ENCODE results near the gene GLRX.

Gene GLRX

GRCh38 chr5:95800553-95800952, 22.0 kb downstream of the GLRX start:
- no peak overlapping the region for H3K4me3 ChIP-seq (replicated peaks; ENCODE audit: low read depth, low read length)
- DNase-seq (ENCODE audit: extremely low read depth, low read depth), result no peak
- no peak for TF ChIP-seq CTCF (IDR thresholded peaks at IDR 0.05; ENCODE audit: low read depth, low read length, missing control alignments)

GRCh38 chr5:95799191-95799835, 23.2 kb downstream of the GLRX start:
- DNase-seq (ENCODE audit: extremely low read depth, low read depth), result no peak
- no peak overlapping the region for H3K4me3 ChIP-seq (replicated peaks; ENCODE audit: low read depth, low read length)
- TF ChIP-seq CTCF (IDR thresholded peaks at IDR 0.05; ENCODE audit: low read depth, low read length, missing control alignments), result no peak

- no peak for DNase-seq (ENCODE audit: extremely low read depth, low read depth)
- no peak overlapping the region for H3K4me3 ChIP-seq (replicated peaks; ENCODE audit: low read depth, low read length)
- TF ChIP-seq CTCF (IDR thresholded peaks at IDR 0.05; ENCODE audit: low read depth, low read length, missing control alignments), result no peak
These were observed 24.0 kb downstream of the GLRX start for GRCh38 chr5:95798545-95798944.

GRCh38 chr5:95798048-95798447, 24.5 kb downstream of the GLRX start:
- TF ChIP-seq CTCF (IDR thresholded peaks at IDR 0.05; ENCODE audit: low read depth, low read length, missing control alignments), result no peak
- DNase-seq (ENCODE audit: extremely low read depth, low read depth), result no peak
- H3K4me3 ChIP-seq (replicated peaks; ENCODE audit: low read depth, low read length), result no peak overlapping the region

- no peak for TF ChIP-seq CTCF (IDR thresholded peaks at IDR 0.05; ENCODE audit: low read depth, low read length, missing control alignments)
- H3K4me3 ChIP-seq (replicated peaks; ENCODE audit: low read depth, low read length), result no peak overlapping the region
- DNase-seq (ENCODE audit: extremely low read depth, low read depth), result no peak
These were observed 25.2 kb downstream of the GLRX start for GRCh38 chr5:95797301-95797700.

- no peak for TF ChIP-seq CTCF (IDR thresholded peaks at IDR 0.05; ENCODE audit: low read depth, low read length, missing control alignments)
- no peak for DNase-seq (ENCODE audit: extremely low read depth, low read depth)
- no peak overlapping the region for H3K4me3 ChIP-seq (replicated peaks; ENCODE audit: low read depth, low read length)
These were observed 28.4 kb downstream of the GLRX start for GRCh38 chr5:95794070-95794516.

GRCh38 chr5:95791751-95792150, 30.8 kb downstream of the GLRX start:
- DNase-seq (ENCODE audit: extremely low read depth, low read depth), result no peak
- no peak for TF ChIP-seq CTCF (IDR thresholded peaks at IDR 0.05; ENCODE audit: low read depth, low read length, missing control alignments)

More at GRCh38 chr5:95791751-95792150, 30.8 kb downstream of the GLRX start:
- H3K4me3 ChIP-seq (replicated peaks; ENCODE audit: low read depth, low read length), result no peak overlapping the region
